GM21390 (cell line): ENCODE results near the gene ABHD2.
"Not testable (repeated sequence)": the region's sequence is repeated elsewhere in the genome, so short reads cannot be mapped to it uniquely, and the experiment has no call there.

ENCODE experiments used
- ATAC-seq: cut with Tn5 transposase; IDR thresholded peaks from one replicate; pipeline ENCODE4 v1.9.1; 2021; ENCODE audit not compliant: unreplicated experiment

Gene ABHD2

DNA sequence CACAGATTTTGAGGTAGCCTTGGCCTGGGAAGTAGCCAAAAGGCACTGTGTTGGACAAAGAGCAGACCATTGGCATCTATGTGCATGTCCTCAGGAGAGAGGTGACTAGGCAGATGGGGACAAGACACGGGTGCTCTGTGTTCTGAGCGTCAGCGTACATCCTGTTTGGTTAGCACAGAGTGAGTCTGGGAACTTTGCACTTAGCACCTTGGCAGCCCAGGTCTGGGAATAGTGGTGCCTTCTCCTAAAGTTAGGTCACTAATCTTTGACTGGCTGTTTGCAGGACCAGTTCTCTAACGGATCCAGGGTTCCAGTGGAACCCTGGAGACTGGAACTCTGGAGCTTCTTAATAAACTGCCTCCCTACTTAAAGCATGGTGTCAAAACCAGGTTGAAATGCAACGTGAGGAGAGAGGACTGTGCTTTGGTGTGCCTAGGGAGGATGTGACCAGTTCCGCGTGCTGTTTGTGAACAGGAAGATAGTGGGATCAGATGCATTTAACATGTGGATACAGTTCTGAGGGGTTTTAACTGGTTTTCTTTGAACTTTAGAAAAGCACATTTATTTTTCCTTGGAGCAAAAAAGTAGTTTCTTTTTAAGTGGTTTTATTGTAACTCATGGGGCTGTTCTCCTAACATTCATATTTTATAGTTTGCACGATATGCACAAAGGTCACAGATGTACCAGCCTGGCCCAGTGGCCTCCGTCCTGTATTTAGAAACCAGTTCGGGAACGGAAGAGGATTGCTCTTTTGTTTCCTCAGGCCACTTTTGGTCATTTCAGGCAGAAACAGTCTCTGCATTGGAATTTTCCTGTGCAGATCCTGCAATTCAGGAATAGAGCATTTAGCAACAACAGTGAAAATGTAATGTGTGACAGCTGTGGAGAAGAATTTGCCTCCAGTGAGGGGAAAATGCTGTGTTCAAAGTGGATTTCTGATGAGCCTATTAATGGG lies 48.8 kb downstream of the ABHD2 start:
- ATAC-seq = no peak

DNA sequence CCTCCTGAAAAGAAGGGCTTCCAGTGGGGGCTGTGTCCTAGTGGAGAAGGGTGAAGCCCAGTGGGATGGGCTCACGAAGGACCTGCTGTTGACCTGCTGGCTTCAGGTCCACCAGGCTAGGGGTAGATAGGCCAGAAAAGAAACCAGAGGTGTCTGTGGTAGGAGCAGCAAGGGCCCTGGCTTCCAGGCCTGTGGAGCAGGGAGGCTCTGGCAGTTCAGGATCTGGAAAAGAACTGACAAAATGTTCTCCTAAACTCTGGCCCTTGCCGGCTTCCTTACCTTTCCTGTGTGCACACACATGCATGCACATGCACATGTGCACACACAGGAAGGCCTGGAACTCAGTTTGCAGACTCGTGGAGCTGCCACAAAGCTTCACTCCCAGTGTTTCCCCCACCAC lies 49.7 kb downstream of the ABHD2 start:
- ATAC-seq = no peak

DNA sequence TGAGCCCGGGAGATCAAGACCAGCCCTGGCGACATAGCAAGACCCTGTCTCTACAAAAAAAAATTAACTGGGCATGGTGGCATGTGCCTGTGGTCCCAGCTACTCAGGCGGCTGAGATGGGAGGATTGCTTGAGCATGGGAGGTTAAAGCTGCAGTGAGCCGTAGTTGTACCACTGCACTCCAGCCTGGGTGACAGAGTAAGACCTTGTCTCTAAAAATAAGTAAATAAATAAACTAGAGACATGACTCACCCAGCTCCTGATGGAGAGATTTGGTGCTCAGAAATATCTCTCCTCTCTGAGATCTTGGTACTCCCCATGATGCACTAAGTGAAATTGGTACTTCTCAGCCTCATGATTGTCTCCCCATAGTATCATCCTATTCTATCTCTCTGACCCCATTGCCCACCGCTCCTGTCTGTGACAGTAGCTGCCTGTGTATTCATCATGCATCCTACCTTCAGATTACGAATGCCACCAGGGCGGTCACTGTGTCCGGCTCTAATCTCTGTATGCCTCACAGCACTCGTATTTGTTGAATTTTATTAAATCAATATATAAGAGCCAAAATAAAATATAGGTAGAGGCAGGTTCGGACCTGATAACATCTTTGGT lies 50.9 kb downstream of the ABHD2 start:
- ATAC-seq = no peak

DNA sequence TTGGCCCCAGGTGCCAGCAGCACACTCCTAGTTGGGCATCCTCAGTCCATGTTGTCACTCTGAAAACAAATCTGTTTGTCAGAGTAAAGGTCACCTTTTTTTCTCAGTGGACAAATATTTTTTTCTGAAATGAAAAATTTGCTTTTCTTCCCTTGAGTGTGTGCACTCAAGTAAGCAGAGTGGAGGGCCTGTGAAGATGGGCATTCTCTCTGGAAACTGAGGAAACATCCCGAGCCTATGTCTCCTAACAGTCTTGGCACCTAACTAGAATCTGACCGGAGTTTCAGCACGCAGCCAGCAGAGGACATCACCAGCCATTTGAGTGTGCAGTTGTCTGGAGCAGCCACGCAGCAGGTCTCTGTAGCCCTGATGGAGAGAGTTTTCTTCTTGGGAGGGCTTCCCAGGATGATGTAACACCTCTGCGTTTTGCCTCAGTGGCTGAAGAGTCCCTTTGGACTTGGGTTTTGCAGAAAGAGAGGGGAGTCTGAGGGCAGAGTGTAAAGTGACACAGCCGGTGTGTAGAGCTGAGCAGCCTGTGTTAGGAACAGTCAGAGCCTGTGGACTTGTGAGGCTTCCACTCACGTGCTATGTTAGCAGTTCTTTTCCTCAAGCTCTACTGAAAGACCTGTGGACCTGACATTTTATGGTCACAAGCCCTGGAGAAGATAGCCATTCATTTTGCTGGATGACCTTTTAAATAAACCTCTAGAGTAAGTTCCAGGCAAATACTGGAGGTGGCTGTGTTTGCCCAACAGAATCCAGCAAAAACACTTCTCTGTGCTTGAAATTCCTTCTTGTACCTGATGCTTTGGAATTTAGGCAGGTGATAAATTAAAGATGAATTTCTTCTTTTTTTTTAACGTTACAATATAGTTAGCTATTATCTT lies 51.6 kb downstream of the ABHD2 start:
- ATAC-seq = no peak

DNA sequence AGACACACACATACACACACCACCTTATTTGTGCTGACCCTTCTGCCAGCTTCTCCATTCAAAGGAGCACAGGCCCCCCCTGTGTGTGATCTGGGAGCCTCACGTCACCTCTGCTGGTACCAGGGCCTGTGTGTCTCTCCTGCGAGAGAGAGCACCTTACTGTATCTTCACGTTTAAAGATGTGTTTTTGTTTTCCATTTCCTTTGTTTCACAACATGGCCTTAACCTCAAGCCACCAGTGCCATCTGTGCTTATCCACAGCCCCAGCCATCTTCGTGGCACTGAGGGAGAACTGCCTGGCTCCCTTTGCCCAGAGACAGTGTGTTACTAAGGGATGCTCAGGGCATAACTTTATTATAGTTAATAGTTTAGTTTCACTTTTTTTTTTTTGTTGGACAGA lies 52.3 kb downstream of the ABHD2 start:
- ATAC-seq = no peak

DNA sequence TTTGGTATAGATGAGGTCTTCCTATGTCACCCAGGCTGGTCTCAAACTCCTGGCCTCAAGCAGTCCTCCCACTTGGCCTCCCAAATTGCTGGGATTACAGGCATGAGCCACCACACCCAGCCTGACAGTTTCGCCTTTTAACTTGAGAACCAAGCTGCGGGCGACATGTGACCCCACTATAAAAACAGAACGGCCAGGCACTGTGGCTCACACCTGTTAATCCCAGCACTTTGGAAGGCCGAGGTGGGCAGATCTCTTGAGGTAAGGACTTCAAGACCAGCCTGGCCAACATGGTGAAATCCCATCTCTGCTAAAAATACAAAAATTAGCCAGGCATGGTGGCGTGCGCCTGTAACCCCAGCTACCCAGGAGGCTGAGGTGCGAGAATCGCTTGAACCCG lies 52.9 kb downstream of the ABHD2 start:
- not testable (repeated sequence) for ATAC-seq

DNA sequence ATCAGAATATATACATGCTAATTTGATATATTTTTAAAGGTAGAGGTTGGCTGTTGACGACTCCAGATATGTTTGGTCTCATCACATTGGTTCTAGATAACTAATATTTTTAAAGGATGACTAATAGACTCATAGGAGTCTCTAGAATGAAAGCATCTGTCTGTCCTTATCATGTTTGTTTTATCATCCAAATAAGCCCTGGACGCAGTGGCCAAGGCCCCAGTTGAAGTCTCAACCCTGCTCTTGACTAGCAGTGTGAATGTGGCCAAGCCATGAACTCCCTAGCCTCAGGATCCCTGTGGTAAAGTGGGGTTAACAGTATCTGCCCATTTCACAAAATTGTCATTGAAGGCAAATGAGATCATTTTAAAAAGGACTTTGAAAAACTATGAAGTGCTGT lies 53.6 kb downstream of the ABHD2 start:
- ATAC-seq = no peak

DNA sequence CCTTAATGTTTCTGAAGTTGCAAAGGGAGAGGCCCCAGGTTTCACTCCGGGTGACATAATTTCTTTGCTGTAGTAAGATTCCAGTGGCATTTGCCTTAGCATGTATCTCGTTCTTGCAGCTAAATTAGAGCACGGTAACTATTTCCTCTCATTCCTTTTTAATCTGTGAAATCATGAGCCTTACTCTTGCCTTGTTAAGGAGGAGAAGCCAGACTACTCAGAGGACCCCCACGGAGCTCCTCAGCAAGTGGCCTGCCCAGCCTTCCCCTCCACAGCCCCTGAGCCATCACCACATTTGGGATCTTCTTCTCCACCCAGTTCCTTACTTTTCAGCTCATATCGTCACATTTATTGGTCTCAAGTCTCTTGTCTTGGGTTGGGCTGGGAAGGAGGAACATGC lies 54.2 kb downstream of the ABHD2 start:
- no peak for ATAC-seq

DNA sequence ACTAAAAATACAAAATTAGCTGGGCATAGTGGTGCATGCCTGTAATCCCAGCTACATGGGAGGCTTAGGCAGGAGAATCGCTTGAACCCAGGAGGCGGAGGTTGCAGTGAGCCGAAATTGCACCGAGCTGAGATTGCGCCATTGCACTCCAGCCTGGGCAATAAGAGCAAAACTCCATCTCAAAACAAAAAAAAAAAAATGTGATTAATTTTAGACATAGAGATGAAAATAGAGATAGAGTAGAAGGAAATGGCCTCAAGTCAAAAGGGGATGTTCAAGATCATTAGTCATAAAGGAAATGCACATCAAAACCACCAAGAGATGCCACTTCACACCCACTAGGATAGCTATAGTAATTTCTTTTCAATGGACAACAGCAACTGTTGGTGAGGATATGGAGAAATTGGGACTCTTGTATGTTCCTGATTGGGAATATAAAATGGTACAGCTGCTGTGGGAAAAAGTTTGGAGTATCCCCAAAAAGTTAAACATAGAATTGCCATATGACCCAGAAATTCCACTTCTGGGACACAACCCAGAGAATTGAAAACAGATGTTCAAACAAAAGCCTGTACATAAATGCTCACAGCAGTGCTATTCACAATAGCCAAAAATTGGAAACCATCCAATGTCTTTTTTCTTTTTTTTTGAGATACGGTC lies 55.4 kb downstream of the ABHD2 start:
- ATAC-seq = no peak

DNA sequence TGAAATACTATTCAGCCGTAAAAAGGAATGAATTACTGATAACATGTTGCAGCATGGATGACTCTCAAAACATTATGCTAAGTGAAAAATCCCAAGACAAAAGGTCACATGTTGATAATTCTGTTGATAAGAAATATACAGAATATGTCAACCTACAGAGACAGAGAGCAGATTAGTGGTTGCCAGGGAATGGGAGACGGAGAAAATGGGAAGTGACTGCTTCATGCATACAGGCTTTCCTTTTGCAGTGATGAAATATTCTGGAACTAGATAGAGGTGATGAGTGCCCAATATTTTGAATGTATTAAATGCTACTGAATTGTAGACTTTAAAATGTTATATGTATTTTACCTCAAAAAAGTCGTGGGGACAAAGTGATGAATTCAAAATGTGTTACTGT lies 56.2 kb downstream of the ABHD2 start:
- no peak for ATAC-seq

DNA sequence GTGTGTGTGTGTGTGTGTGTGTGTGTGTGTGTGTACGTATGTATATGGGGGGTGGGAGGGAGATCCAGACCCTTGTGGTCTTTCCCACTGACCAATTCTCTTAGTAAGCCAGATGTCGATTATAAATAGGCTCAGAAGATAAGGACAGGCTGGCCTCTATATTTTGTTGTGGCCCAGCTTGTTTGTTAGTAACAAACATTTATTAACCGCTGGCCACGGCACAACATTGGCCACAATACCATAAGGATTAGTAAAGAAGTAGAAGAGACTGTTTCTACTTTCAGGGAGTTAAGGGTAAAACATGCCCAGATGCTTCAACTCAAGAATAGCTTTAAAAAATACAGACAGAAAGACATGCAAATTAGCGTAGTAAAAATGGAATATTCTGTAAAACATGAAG lies 58.1 kb downstream of the ABHD2 start:
- ATAC-seq = no peak

DNA sequence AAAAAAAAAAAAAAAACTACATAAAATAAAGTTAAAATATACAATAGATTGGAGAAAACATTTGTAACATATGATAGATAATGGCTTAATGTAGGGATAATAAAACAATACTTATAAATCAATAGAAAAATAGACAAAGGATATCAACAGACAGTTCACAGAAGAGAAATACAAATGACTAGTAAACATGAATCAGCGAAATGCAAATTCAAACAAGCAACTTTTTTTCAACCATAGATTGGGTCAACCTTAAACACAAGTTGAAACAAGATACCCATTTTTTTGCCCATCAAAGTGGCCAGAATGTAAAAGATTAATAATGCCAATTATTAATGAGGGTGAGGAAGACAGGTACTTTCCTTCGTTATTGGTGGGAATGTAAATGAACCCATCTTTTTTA lies 59.9 kb downstream of the ABHD2 start:
- ATAC-seq = no peak

DNA sequence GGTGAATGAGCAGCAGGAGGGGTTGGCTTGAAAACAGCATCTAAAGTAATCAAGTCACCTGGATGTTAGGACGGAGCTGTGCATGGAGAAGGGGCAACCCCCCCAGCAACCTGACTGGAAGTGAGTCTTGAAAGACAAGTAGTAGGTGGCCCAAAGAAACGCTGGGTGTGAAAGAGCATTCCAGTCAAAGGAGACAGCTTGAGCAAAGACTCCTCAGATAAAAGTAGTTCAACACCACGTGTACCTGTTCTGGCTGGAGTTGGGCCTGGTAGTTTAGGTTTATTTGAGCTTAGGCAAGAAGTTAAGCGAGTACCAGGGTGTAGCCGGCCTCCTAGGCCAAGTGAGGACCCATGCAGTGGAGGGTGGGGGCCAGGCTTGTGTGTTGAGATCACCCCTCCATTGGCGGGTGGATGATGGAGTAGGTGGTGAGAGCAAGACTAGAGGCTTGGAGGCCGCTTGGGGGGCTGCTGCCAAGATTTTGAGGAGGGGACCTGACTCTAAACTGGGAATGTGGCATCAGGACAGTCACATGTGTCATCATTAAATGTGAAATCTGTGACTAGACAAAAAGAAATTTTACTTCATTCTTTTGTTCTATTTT lies 61.3 kb downstream of the ABHD2 start:
- ATAC-seq = no peak

DNA sequence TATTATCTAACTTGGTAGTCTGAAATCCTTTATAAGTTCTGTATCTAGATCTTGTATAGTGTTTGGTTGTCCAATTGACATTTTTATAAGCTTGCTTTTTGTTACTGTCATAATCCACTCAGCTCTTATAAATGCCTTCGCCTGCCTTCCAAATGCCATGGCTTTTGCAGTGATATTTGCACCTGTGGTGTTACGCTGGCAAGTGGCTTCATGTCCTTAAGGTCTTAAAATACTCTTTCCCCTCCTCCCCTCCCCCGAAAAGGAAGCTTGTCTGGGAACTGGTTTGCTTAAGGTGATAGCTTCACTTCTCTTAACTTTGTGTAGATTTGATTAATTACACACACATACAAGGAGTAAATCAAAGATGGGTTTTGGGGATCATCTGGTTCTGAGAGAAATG lies 62.0 kb downstream of the ABHD2 start:
- ATAC-seq = no peak

DNA sequence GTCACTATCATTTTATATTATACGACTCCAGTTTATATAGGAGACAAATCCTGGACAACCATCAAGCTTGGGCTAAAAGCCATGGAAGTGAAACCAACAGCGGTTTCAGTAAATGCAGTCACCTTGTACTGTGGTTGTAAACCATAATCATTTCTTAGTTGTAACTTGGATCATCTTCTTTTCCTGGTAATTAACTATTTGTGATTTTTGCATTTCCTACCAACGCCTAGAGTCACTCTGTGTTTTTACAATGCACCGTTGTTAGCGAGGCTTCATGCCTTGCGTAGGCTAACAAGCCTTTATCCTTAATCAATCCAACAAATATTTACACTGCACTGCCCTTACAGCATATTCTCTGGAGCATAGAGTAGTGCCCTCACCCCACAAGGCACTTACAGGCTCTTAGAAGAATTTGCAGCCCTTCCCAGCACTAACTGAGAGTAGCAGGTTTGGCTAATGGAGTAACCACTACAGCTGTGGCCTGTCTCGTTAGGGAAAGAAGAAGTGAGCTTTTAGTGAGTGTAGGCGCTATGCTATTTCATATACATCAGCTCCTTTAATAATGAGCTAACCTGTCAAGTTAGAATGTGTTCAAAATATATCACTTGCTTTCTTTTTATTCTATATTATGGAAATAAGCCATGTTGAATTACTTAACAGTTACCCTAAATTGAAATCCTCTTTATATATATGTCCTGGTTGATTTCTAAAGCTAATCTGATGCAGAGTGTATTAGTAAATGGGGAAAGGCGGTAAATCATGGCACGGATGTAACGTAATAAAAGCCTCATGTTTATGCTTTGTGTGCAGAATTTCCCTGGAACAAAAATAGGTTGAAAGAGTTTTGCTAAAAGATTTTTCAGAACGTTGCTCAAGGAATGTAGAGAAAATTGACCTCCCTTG lies 62.8 kb downstream of the ABHD2 start:
- no peak for ATAC-seq

DNA sequence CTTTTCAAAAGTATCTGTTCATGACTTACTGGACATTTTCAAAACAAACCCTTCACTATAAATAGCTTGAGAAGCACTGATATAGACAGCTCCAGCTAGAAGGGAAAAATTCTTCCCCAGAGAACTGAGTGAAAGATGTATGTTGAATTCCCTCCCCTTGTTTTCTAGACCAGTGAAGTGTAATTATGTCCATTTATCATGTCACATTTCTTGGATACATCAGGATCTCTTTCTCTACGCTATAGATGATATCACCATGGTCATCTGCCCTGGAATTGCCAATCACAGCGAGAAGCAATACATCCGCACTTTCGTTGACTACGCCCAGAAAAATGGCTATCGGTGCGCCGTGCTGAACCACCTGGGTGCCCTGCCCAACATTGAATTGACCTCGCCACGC lies 66.9 kb downstream of the ABHD2 start:
- no peak for ATAC-seq

DNA sequence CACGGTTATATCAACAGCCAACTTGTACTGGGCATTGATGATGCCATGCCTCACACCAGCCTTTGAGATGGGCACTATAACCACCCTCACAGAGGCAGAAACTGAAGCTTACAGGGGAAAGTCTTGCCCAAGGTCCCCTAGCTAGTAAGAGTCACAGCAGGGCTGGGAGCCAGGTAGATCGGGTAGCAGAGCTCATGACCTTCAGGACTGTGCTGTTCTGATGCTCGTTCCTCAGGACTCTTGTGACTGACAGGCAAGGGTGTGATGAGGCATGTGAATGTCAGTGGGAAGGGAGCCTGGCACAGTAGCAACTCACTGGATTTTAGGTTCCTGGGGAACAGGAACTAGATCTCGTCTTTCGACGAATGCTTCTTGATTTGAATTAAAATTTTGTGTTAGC lies 67.4 kb downstream of the ABHD2 start:
- ATAC-seq = no peak

DNA sequence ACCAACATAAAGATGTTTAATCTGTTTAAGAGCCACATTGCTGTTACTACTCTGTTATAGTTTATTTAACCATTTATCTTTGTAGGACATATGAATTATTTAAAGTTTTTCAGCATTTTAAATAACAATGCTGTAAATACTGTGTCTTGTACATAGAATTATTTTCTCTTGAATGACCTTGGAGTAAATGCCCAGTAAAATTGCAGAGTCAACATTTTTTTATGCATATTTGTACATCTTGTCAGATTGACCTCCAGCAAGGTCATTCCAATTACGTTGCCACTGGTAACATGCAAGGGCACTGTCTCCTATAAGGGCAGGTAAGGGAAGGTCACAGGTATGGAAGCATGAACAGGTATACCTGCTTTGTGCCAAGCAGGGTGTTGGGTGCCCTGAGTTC lies 68.8 kb downstream of the ABHD2 start:
- ATAC-seq = no peak

DNA sequence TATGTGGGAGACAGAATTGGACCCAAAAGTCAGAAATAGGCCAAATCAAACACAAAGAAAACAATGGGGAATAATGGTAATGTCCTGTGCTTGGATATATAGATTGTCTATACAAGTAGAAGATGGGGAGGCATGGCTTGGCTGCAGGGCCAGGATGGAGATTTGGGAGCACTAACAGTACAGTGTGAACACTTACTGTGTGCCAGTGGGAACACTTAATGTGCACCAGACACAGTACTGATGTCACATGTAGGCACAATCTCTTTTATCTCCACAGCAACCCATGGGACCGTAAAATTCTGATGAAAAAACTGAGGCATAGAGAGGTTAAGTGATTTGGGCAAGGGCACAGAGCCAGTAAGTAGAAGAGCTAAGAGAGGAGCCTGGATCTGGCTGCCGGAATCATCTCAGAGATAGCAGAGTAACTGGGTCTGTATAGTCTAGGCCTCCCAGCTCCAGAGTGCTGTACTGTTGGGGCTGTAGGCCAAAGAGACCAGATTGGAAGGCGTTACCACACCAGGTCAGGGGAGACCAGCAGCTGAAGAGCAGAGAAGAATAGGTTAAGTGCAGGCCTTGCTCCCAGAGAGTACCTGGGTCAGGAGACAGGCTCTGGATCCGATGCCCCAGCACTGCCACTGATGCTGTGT lies 69.8 kb downstream of the ABHD2 start:
- ATAC-seq = no peak
